Keratinocyte (primary cell): Measurements from ENCODE around the gene RPRD1B. TPM values are rescaled to one million over a fixed set of nuclear protein-coding genes. Genes with fewer than 3 reads are reported as not detected.

Experiments used
- DNase-seq: peaks from one replicate; pipeline ENCODE4 v3.0.0-alpha.2; 2011; ENCODE audit warnings: low read depth, missing footprints, low spot score
- FAIRE-seq: peaks from 2 replicates; lab custom pipeline; 2011; peaks lifted over from hg19 to GRCh38; lab: Jason Lieb, UNC
- H2AFZ ChIP-seq: 2 replicates; pipeline ENCODE4 v1.6.0; 2012; ENCODE audit warnings: low read length, control low read depth, inconsistent platforms; ENCODE audit not compliant: control insufficient read depth
- H3K27ac ChIP-seq: 2 replicates; pipeline ENCODE4 v1.5.1; 2011; ENCODE audit warnings: low read length; ENCODE audit not compliant: control insufficient read depth, insufficient read depth
- H3K27me3 ChIP-seq: 3 replicates; pipeline ENCODE4 v1.6.0; 2011; ENCODE audit warnings: low read length; ENCODE audit not compliant: control insufficient read depth, insufficient read depth; ENCODE audit errors: extremely low read depth
- H3K36me3 ChIP-seq, 2 experiments: 2 replicates in 1 of 2; 3 replicates in 1 of 2; pipeline ENCODE4 v1.5.1; 2011; ENCODE audit warnings: low read length in 2 of 2, mild to moderate bottlenecking in 1 of 2; ENCODE audit not compliant: control insufficient read depth in 2 of 2, insufficient read depth in 2 of 2; ENCODE audit errors: extremely low read depth in 1 of 2
- H3K4me1 ChIP-seq: 3 replicates; pipeline ENCODE4 v1.5.1; 2011; ENCODE audit warnings: low read length; ENCODE audit not compliant: control insufficient read depth, insufficient read depth; ENCODE audit errors: extremely low read depth
- H3K4me2 ChIP-seq: 3 replicates; pipeline ENCODE4 v1.6.0; 2011; ENCODE audit warnings: low read depth, low read length; ENCODE audit not compliant: control insufficient read depth, insufficient read depth; ENCODE audit errors: extremely low read depth
- H3K4me3 ChIP-seq, 3 experiments: fragments of 200-600 bp in 1 of 3; sonication (generic) in 1 of 3; 2 replicates in 2 of 3; 3 replicates in 1 of 3; pipeline ENCODE4 v1.5.1; 2011 to 2016; ENCODE audit warnings: low read length in 3 of 3, mild to moderate bottlenecking in 3 of 3, control low read depth in 2 of 3, inconsistent platforms in 1 of 3, low read depth in 1 of 3, mixed read lengths in 1 of 3, mixed run types in 1 of 3, moderate library complexity in 1 of 3; ENCODE audit not compliant: control insufficient read depth in 2 of 3, insufficient read depth in 2 of 3; ENCODE audit errors: extremely low read depth in 1 of 3
- H3K79me2 ChIP-seq: 2 replicates; pipeline ENCODE4 v1.6.0; 2012; ENCODE audit warnings: low read length; ENCODE audit not compliant: control insufficient read depth, insufficient read depth
- H3K9ac ChIP-seq: 3 replicates; pipeline ENCODE4 v1.6.0; 2011; ENCODE audit warnings: low read length; ENCODE audit not compliant: control insufficient read depth, insufficient read depth; ENCODE audit errors: extremely low read depth
- H3K9me1 ChIP-seq: 3 replicates; pipeline ENCODE4 v1.6.0; 2011; ENCODE audit warnings: low read length; ENCODE audit not compliant: control insufficient read depth, insufficient read depth; ENCODE audit errors: extremely low read depth
- H3K9me3 ChIP-seq: 2 replicates; pipeline ENCODE4 v1.5.1; 2012; ENCODE audit warnings: low read depth, low read length; ENCODE audit not compliant: control insufficient read depth
- H4K20me1 ChIP-seq: 3 replicates; pipeline ENCODE4 v1.6.0; 2011; ENCODE audit warnings: low read length; ENCODE audit not compliant: control insufficient read depth, insufficient read depth; ENCODE audit errors: extremely low read depth
- CTCF ChIP-seq, 3 experiments: IDR thresholded peaks in 1 of 3; conservative IDR thresholded peaks in 1 of 3; optimal IDR thresholded peaks in 1 of 3; 2 replicates in 2 of 3; 3 replicates in 1 of 3; pipeline versions ENCODE3 to v1.5.1; 2011; ENCODE audit warnings: low read length in 3 of 3, mild to moderate bottlenecking in 3 of 3, moderate library complexity in 2 of 3, control low read depth in 1 of 3, inconsistent platforms in 1 of 3; ENCODE audit not compliant: insufficient read depth in 2 of 3; ENCODE audit errors: extremely low read depth in 1 of 3
- EZH2 ChIP-seq: IDR thresholded peaks from one replicate; pipeline ENCODE4 v1.6.1; 2012; ENCODE audit warnings: inconsistent platforms, mild to moderate bottlenecking, low read length, moderate library complexity
- dilution Hi-C: fragments of 300-500 bp; cut with MboI; formaldehyde crosslinking; loops from one replicate; pipeline ENCODE4 v1.7.0; 2020; ENCODE audit warnings: low sequenced_read_pairs; ENCODE audit not compliant: extremely low pct_ligation_motif_present
- polyA plus RNA-seq, 5 experiments: library from polyadenylated mRNA; depleted of rRNA in 3 of 5; stranded (reverse) in 3 of 5; stranded (forward) in 1 of 5; unstranded in 1 of 5; fragments of >200 nt; gene quantifications; 1 replicate in 1 of 5; 2 replicates in 3 of 5; 3 replicates in 1 of 5; pipeline versions ENCODE4 v1.2.1 to v1.2.3, GENCODE V29; 2011 to 2012; ENCODE audit warnings: missing spikeins in 2 of 5, low read depth in 1 of 5, low replicate concordance in 1 of 5

RPRD1B gene
- polyA plus RNA-seq, 1 donor (not counting 4 experiments of a cell fraction or from before 2014, with no cell fraction given) = 19.9 TPM

GRCh38 chr20:38083338-38084048 is 49.9 kb downstream of the RPRD1B start:
- H4K20me1 ChIP-seq = no peaks in the 10 kb centered on the region
- H3K79me2 ChIP-seq = peaks cover 13% of the 10 kb centered on the region
- H3K36me3 ChIP-seq = peaks cover 7 to 21% of the 10 kb centered on the region in 2 experiments
- H3K9ac ChIP-seq = no peak overlapping the region
- H3K27me3 ChIP-seq = no peaks in the 10 kb centered on the region
- no peak overlapping the region for H3K27ac ChIP-seq
- no peak overlapping the region for H2AFZ ChIP-seq
- no peaks in the 10 kb centered on the region for H3K4me1 ChIP-seq
- FAIRE-seq = no peak
- no peak for DNase-seq
- no peak overlapping the region for H3K4me3 ChIP-seq
- no peak overlapping the region for H3K4me2 ChIP-seq
- no peaks in the 10 kb centered on the region for H3K9me1 ChIP-seq
- no peaks in the 10 kb centered on the region for H3K9me3 ChIP-seq
- dilution Hi-C loops = no loop called here
- TF ChIP-seq CTCF (optimal IDR thresholded peaks at IDR 0.05 in 1 of 3, IDR thresholded peaks at IDR 0.05 in 1 of 3, conservative IDR thresholded peaks at IDR 0.05 in 1 of 3; ENCODE audit: extremely low read depth in 1 of 3, insufficient read depth in 2 of 3, low read length in 3 of 3) (no peak), EZH2 (no peak)

- no peak for TF ChIP-seq EZH2
- no peak for TF ChIP-seq CTCF (optimal IDR thresholded peaks at IDR 0.05 in 1 of 3, IDR thresholded peaks at IDR 0.05 in 1 of 3, conservative IDR thresholded peaks at IDR 0.05 in 1 of 3; ENCODE audit: extremely low read depth in 1 of 3, insufficient read depth in 2 of 3, low read length in 3 of 3)
- no peak overlapping the region for H3K4me2 ChIP-seq
- H3K9ac ChIP-seq = no peak overlapping the region
Observed at GRCh38 chr20:38084425-38084951, 50.9 kb downstream of the RPRD1B start.

More at GRCh38 chr20:38084425-38084951, 50.9 kb downstream of the RPRD1B start:
- DNase-seq (no peak), FAIRE-seq (no peak)
- no peaks in the 10 kb centered on the region for H4K20me1 ChIP-seq
- dilution Hi-C loops = no loop called here
- H3K4me1 ChIP-seq = no peaks in the 10 kb centered on the region
- no peaks in the 10 kb centered on the region for H3K27me3 ChIP-seq
- H3K27ac ChIP-seq = no peak overlapping the region
- H3K79me2 ChIP-seq = peaks cover 9% of the 10 kb centered on the region
- H3K9me1 ChIP-seq = no peaks in the 10 kb centered on the region
- peaks cover 9 to 23% of the 10 kb centered on the region in 2 experiments for H3K36me3 ChIP-seq
- H3K9me3 ChIP-seq = no peaks in the 10 kb centered on the region
- no peak overlapping the region for H2AFZ ChIP-seq
- no peak overlapping the region for H3K4me3 ChIP-seq
